Heart right ventricle (tissue), 16 donors: ENCODE data around the gene IL16. TPM values are rescaled to one million over a fixed set of nuclear protein-coding genes. Genes with fewer than 3 reads are reported as not detected.

ENCODE experiments used
- ATAC-seq, 8 donors: fragments of 200-7000 bp; cut with Tn5 transposase; one replicate each; pipeline ENCODE4 v1.9.1; 2020; ENCODE audit warnings: mild to moderate bottlenecking in 8 of 8, moderate library complexity in 8 of 8, moderate number of reproducible peaks in 1 of 8
- DNase-seq, 2 donors: peaks; one replicate each; pipeline ENCODE4 v3.0.0-alpha.2; 2020
- H3K27ac ChIP-seq, 10 donors: fragments of 200-600 bp; sonication (generic) in 2 of 10; one replicate each; pipeline versions ENCODE4 v1.5.0 to v1.8.0; 2020 to 2022; ENCODE audit warnings: mild to moderate bottlenecking in 3 of 10
- H3K27me3 ChIP-seq, 7 donors: fragments of 200-600 bp; one replicate each; pipeline ENCODE4 v1.8.0; 2021 to 2022; ENCODE audit warnings: mild to moderate bottlenecking in 2 of 7
- H3K36me3 ChIP-seq, 9 donors: fragments of 200-600 bp; sonication (generic) in 1 of 9; one replicate each; pipeline versions ENCODE4 v1.5.0 to v1.8.0; 2020 to 2022; ENCODE audit warnings: mild to moderate bottlenecking in 2 of 9
- H3K4me1 ChIP-seq, 9 donors: fragments of 200-600 bp; sonication (generic) in 1 of 9; one replicate each; pipeline versions ENCODE4 v1.5.0 to v1.8.0; 2020 to 2022; ENCODE audit warnings: mild to moderate bottlenecking in 4 of 9
- H3K4me3 ChIP-seq, 10 donors: fragments of 200-600 bp; sonication (generic) in 2 of 10; one replicate each; pipeline versions ENCODE4 v1.5.0 to v1.8.0; 2020 to 2022; ENCODE audit warnings: mild to moderate bottlenecking in 7 of 10, moderate library complexity in 2 of 10
- H3K9me3 ChIP-seq, 11 donors: fragments of 200-600 bp in 10 of 11; sonication (generic) in 2 of 11; one replicate each; pipeline versions ENCODE4 v1.5.0 to v1.8.0; 2013 to 2022; ENCODE audit warnings: mild to moderate bottlenecking in 2 of 11, control low read depth in 1 of 11, moderate library complexity in 1 of 11
- WGBS, 2 donors: extraction: QIAGEN DNeasy Blood & Tissue Kit; methylation state at CpG; one replicate each; pipeline ENCODE4 v1.1.7; 2013; ENCODE audit warnings: inconsistent platforms in 1 of 2; 5-methylcytosine and 5-hydroxymethylcytosine counted together
- intact Hi-C, 10 donors: fragments of 100-400 bp; cut with DNase I; formaldehyde crosslinking; loops; one replicate each; pipeline versions ENCODE4 v1.11.1 to v1.14.2; 2022
- long read RNA-seq, 3 donors: library from polyadenylated mRNA; unstranded; transcript quantifications; one replicate each; pipeline ENCODE4 v2.0.0, GENCODE V29; 2020 to 2021
- polyA plus RNA-seq, 2 donors: library from polyadenylated mRNA; stranded (reverse); fragments of 200-250 nt; gene quantifications; one replicate each; pipeline ENCODE4 v1.2.3, GENCODE V29; 2013
- total RNA-seq, 10 donors: library from RNA; stranded (reverse); fragmentation: NEBNext Ultra II Directional in 3 of 10; extraction: Animal tissue kit (Norgen Biotek cat#: 25700) in 3 of 10; gene quantifications; one replicate each; pipeline versions ENCODE4 v1.2.1 to v1.2.4, GENCODE V29; 2021 to 2023
- TF ChIP-seq, protein P1 (sequence below), 9 donors: fragments of 200-600 bp; sonication (generic) in 2 of 9; IDR thresholded peaks; one replicate each; pipeline versions ENCODE4 v1.5.0 to v1.8.0; 2021 to 2022; ENCODE audit warnings: antibody characterized with exemption in 9 of 9, mild to moderate bottlenecking in 5 of 9, moderate library complexity in 1 of 9
- donor health status: Arrhythmogenic right ventricular cardiomyopathy.
- donor health status: ischemic (EF 13 %, LVEDD 7.1; RV severe dilation, severe dysfunction).
- donor health status: healthy with polysubstance abuse.
- donor health status: DM: no; HTN: yes; CAD: no.
- donor health status: DM: no; HTN: no; CAD: no.
- donor health status: ischemic (EF 25% LVEDD 6.9; RV normal size, moderate dysfunction).
- donor health status: ischemic (EF 25% LVEDD 5.7; RV mildly dilated, moderate dysfunction).
- donor health status: healthy.
- donor health status: DM: yes; HTN: yes; CAD: no.
- donor health status: Ischemic cardiomyopathy.
- donor health status: ischemic (EF 35%, LVEDD 5.7; RV mildly dilated, moderate dysfunction).
- donor health status: nonischemic (EF 11% LVEDD 7.7; RV severe dilation, severe dysfunction).
- donor health status: DM: yes; HTN: yes; CAD: no.
- donor health status: PGD.
- donor health status: ischemic (EF 29% LVEDD 5.4; RV normal size, mild dysfunction).
- donor health status: nonischemic (EF 23%, LVEDD 6.1; RV moderate dilation, normal function).

Gene IL16
- total RNA-seq: 10 to 100 TPM in 1 of 10 donors, 1 to 10 TPM in 9; 3.3 to 13.1 (median 4.1) TPM
- 1 to 10 TPM; 4.3 to 4.9 TPM for polyA plus RNA-seq
- long read RNA-seq, donor 1, partial matches to known transcripts: 0 of 3 reads
- long read RNA-seq, donor 1, other reads (novel, unspliced or antisense): 2 of 3 reads
- long read RNA-seq, donor 2, partial matches to known transcripts: 1 of 4 reads
- long read RNA-seq, donor 2, other reads (novel, unspliced or antisense): 3 of 4 reads
- long read RNA-seq, donor 3: 0 reads

- Histone ChIP-seq H3K4me3 (no peak within 1 kb of the TSS), H3K27me3 (peaks cover 0 to 4% (median 0%) of the 10 kb centered on the region in 7 donors), H3K36me3 (no peaks in the 10 kb centered on the region), H3K4me1 (peaks cover 0 to 6% (median 0%) of the 10 kb centered on the region in 9 donors), H3K9me3 (no peaks in the 10 kb centered on the region), H3K27ac (no peak within 1 kb of the TSS)
- WGBS, 2 donors: 89 to 92% methylated on average over 16 of the region's 16 CpGs
- ATAC-seq (peak in 1 of 8 donors; percentile 31), DNase-seq (no peak)
- TF ChIP-seq, protein P1, sequence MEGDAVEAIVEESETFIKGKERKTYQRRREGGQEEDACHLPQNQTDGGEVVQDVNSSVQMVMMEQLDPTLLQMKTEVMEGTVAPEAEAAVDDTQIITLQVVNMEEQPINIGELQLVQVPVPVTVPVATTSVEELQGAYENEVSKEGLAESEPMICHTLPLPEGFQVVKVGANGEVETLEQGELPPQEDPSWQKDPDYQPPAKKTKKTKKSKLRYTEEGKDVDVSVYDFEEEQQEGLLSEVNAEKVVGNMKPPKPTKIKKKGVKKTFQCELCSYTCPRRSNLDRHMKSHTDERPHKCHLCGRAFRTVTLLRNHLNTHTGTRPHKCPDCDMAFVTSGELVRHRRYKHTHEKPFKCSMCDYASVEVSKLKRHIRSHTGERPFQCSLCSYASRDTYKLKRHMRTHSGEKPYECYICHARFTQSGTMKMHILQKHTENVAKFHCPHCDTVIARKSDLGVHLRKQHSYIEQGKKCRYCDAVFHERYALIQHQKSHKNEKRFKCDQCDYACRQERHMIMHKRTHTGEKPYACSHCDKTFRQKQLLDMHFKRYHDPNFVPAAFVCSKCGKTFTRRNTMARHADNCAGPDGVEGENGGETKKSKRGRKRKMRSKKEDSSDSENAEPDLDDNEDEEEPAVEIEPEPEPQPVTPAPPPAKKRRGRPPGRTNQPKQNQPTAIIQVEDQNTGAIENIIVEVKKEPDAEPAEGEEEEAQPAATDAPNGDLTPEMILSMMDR (IDR thresholded peaks at IDR 0.05): no peak
- intact Hi-C loops: no loop called here
These were observed at the start of gene IL16 for GRCh38 chr15:81196576-81197254. Gene IL16 (plus strand): TSS chr15:81196879. CDS start chr15:81225400, 28,521 bp downstream.

DNA sequence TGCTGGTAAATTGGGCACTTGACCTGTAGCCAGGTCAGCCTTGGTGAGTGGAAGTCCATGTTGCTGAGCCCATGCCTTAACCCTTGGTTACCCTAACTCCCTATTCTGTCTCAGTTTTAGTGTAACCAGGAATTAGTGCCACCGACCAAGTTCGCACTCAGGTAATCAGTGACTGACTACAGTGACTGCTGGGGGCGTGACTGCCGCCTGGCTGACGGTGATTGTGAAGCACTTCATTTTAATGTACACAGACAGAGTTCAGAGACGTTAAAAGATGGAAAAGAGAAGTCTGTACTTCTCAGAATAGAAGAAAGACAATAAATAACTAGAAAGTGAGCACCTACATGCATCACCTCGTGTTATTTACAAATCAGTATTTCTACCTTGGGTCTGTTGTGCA lies 45.3 kb upstream of the IL16 start:
- WGBS, 2 donors: 85 to 87% methylated on average over 7 of the region's 7 CpGs
- no peak overlapping the region for H3K27ac ChIP-seq
- no peaks in the 10 kb centered on the region for H3K9me3 ChIP-seq
- intact Hi-C loops: loop anchor here in 4 of 10 donors (5.0 to 10.0 kb wide), 4 partner anchors 39 to 1833 kb away; partner anchors contain the start of gene RAMAC (in 1 of the 4)
- peaks cover 0 to 5% (median 0%) of the 10 kb centered on the region in 9 donors for H3K36me3 ChIP-seq
- H3K27me3 ChIP-seq: peaks cover 0 to 5% (median 0%) of the 10 kb centered on the region in 7 donors
- TF ChIP-seq, protein P1 (IDR thresholded peaks at IDR 0.05): no peak
- no peak for DNase-seq
- H3K4me1 ChIP-seq: peaks cover 0 to 10% (median 0%) of the 10 kb centered on the region in 9 donors
- H3K4me3 ChIP-seq: no peak overlapping the region
- ATAC-seq: no peak

GRCh38 chr15:81152339-81152738 lies 44.3 kb upstream of the IL16 start:
- Histone ChIP-seq H3K4me1 (peaks cover 0 to 15% (median 2%) of the 10 kb centered on the region in 9 donors), H3K27ac (no peak overlapping the region), H3K9me3 (no peaks in the 10 kb centered on the region), H3K36me3 (peaks cover 0 to 5% (median 0%) of the 10 kb centered on the region in 9 donors), H3K4me3 (no peak overlapping the region), H3K27me3 (peaks cover 0 to 5% (median 0%) of the 10 kb centered on the region in 7 donors)
- ATAC-seq (no peak), DNase-seq (no peak)
- TF ChIP-seq, protein P1 (IDR thresholded peaks at IDR 0.05): no peak
- intact Hi-C loops: loop anchor here in 4 of 10 donors (5.0 to 10.0 kb wide), 4 partner anchors 40 to 1832 kb away; partner anchors contain the start of gene RAMAC (in 1 of the 4)
- 91 to 96% methylated on average over 4 of the region's 4 CpGs for WGBS, 2 donors

- H3K9me3 ChIP-seq: no peaks in the 10 kb centered on the region
- H3K27me3 ChIP-seq: peaks cover 0 to 5% (median 0%) of the 10 kb centered on the region in 7 donors
- peaks cover 0 to 5% (median 0%) of the 10 kb centered on the region in 9 donors for H3K36me3 ChIP-seq
- DNase-seq: no peak
- 91 to 94% methylated on average over 4 of the region's 4 CpGs for WGBS, 2 donors
- TF ChIP-seq, protein P1 (IDR thresholded peaks at IDR 0.05): no peak
- no peak overlapping the region for H3K27ac ChIP-seq
- ATAC-seq: no peak
- peaks cover 0 to 20% (median 4%) of the 10 kb centered on the region in 9 donors for H3K4me1 ChIP-seq
- H3K4me3 ChIP-seq: no peak overlapping the region
- intact Hi-C loops: loop anchor here in 4 of 10 donors (5.0 to 10.0 kb wide), 4 partner anchors 40 to 1832 kb away; partner anchors contain the start of gene RAMAC (in 1 of the 4)
These were observed 43.9 kb upstream of the IL16 start for GRCh38 chr15:81152799-81153198.
